Kidney (tissue), 14 donors: ENCODE measurements around the gene SRRM3. TPM values are rescaled to one million over a fixed set of nuclear protein-coding genes. Genes with fewer than 3 reads are reported as not detected.

Experiments
- DNase-seq, 5 donors: peaks; one replicate each; pipeline ENCODE4 v3.0.0-alpha.2; 2013 to 2020
- FAIRE-seq: peaks from 2 replicates; lab custom pipeline; 2012; peaks lifted over from hg19 to GRCh38; lab: Jason Lieb, UNC
- H3K27ac ChIP-seq, 2 donors: one replicate each; pipeline ENCODE4 v1.7.0; 2013; ENCODE audit warnings: low read depth in 2 of 2, low read length in 2 of 2, inconsistent platforms in 1 of 2
- H3K27me3 ChIP-seq: one replicate; pipeline ENCODE4 v1.7.1; 2013; ENCODE audit warnings: low read length, inconsistent platforms; ENCODE audit not compliant: control insufficient read depth, insufficient read depth
- H3K36me3 ChIP-seq, 3 donors: one replicate each; pipeline versions ENCODE4 v1.7.0 to v1.7.1; 2013; ENCODE audit warnings: low read length in 3 of 3, control low read depth in 1 of 3, inconsistent platforms in 1 of 3; ENCODE audit not compliant: insufficient read depth in 3 of 3, control insufficient read depth in 2 of 3
- H3K4me1 ChIP-seq, 3 donors: one replicate each; pipeline versions ENCODE4 v1.7.0 to v1.7.1; 2013; ENCODE audit warnings: low read length in 3 of 3, inconsistent platforms in 1 of 3, low read depth in 1 of 3; ENCODE audit not compliant: control insufficient read depth in 2 of 3, insufficient read depth in 2 of 3
- H3K4me3 ChIP-seq, 3 donors: one replicate each; pipeline versions ENCODE4 v1.7.0 to v1.8.1; 2013; ENCODE audit warnings: low read length in 3 of 3, control low read depth in 1 of 3, inconsistent platforms in 1 of 3
- H3K9ac ChIP-seq, 3 donors: one replicate each; pipeline versions ENCODE4 v1.7.0 to v1.7.1; 2013; ENCODE audit warnings: low read length in 3 of 3, control low read depth in 1 of 3, inconsistent platforms in 1 of 3
- H3K9me3 ChIP-seq, 3 donors: one replicate each; pipeline versions ENCODE4 v1.7.0 to v1.7.1; 2013; ENCODE audit warnings: low read length in 3 of 3, control low read depth in 1 of 3, inconsistent platforms in 1 of 3; ENCODE audit not compliant: control insufficient read depth in 2 of 3, insufficient read depth in 1 of 3
- intact Hi-C: fragments of 100-400 bp; cut with DNase I; formaldehyde crosslinking; loops from one replicate; pipeline ENCODE4 v1.11.1; 2022
- polyA plus RNA-seq: library from polyadenylated mRNA; stranded (reverse); fragments of 350-450 nt; fragmentation: Illumina TruSeq; extraction: RNeasy Lipid Tissue Mini Kit (QIAGEN cat#74804); gene quantifications from one replicate; pipeline ENCODE4 v1.2.3, GENCODE V29; 2014; ENCODE audit warnings: low read depth, low replicate concordance; ENCODE audit not compliant: insufficient read depth
- total RNA-seq: library from RNA; stranded (reverse); fragmentation: NEBNext Ultra II Directional; extraction: Animal tissue kit (Norgen Biotek cat#: 25700); gene quantifications from one replicate; pipeline ENCODE4 v1.2.1, GENCODE V29; 2021
- TF ChIP-seq, protein P1 (sequence below): IDR thresholded peaks from 3 replicates; pipeline ENCODE4 v1.5.1; 2012; ENCODE audit warnings: mild to moderate bottlenecking, moderate library complexity, borderline replicate concordance; ENCODE audit not compliant: insufficient read depth; ENCODE audit errors: extremely low read depth
- donor health status: control.
- donor health status: control.
- donor health status: control.
- donor health status: control.
- donor health status: control.
- donor health status: DM: yes; HTN: yes; CAD: no.
- donor health status: Normal renal cell carcinoma (clear cell type).

SRRM3 gene
- total and polyA plus RNA-seq, 2 donors from 2014 or later: 0.99 to 1.0 TPM

DNA sequence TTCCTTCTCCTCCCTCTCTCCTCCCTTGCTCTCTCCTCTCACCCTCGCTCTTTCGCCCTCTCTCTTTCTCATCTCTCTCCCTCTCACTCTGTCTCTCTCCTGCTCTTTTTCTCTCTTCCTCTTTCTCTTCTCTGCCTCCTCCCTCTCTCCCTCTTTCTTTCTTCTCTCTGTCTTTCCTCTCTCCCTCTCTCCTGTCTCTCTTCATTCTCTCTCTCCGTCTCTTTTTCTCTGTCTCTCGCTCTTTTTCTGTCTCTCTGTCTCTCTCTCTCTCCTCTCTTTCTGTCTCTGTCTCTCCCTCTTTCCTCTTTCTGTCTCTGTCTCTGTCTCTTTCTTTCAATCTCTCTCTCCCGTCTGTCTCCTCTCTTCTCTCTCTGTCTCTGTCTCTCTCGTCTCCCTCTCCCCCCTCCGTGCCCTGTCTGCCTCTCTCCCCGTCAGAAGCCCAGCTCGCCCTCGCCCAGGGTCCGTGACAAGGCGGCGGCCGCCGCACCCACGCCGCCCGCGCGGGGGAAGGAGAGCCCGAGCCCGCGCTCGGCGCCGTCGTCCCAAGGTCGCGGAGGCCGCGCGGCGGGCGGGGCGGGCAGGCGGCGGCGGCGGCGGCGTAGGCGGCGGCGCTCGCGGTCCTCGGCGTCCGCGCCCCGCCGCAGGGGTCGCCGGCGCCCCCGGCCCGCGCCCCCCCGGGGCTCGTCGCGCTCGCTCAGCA lies 79.5 kb downstream of the SRRM3 start:
- Histone ChIP-seq H3K36me3 (no peaks in the 10 kb centered on the region), H3K9me3 (no peaks in the 10 kb centered on the region), H3K4me3 (peak overlapping the region in 2 of 3 donors; percentile 23 to 39), H3K27me3 (peaks cover 22% of the 10 kb centered on the region), H3K9ac (no peak overlapping the region), H3K27ac (no peak overlapping the region), H3K4me1 (peaks cover 0 to 7% (median 0%) of the 10 kb centered on the region in 3 donors)
- no peak for FAIRE-seq
- no peak for DNase-seq
- TF ChIP-seq, protein P1, sequence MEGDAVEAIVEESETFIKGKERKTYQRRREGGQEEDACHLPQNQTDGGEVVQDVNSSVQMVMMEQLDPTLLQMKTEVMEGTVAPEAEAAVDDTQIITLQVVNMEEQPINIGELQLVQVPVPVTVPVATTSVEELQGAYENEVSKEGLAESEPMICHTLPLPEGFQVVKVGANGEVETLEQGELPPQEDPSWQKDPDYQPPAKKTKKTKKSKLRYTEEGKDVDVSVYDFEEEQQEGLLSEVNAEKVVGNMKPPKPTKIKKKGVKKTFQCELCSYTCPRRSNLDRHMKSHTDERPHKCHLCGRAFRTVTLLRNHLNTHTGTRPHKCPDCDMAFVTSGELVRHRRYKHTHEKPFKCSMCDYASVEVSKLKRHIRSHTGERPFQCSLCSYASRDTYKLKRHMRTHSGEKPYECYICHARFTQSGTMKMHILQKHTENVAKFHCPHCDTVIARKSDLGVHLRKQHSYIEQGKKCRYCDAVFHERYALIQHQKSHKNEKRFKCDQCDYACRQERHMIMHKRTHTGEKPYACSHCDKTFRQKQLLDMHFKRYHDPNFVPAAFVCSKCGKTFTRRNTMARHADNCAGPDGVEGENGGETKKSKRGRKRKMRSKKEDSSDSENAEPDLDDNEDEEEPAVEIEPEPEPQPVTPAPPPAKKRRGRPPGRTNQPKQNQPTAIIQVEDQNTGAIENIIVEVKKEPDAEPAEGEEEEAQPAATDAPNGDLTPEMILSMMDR: no peak
- intact Hi-C loops: no loop called here

GRCh38 chr7:76281706-76282343 lies 80.1 kb downstream of the SRRM3 start:
- H3K27me3 ChIP-seq: peaks cover 22% of the 10 kb centered on the region
- peak in 1 of 5 donors; percentile 60 for DNase-seq
- intact Hi-C loops: no loop called here
- no peak overlapping the region for H3K27ac ChIP-seq
- peaks cover 0 to 7% (median 0%) of the 10 kb centered on the region in 3 donors for H3K4me1 ChIP-seq
- H3K9me3 ChIP-seq: no peaks in the 10 kb centered on the region
- H3K36me3 ChIP-seq: no peaks in the 10 kb centered on the region
- no peak for FAIRE-seq
- TF ChIP-seq, protein P1: no peak
- H3K4me3 ChIP-seq: no peak overlapping the region
- H3K9ac ChIP-seq: no peak overlapping the region

- Histone ChIP-seq H3K4me3 (no peak overlapping the region), H3K4me1 (peaks cover 0 to 7% (median 0%) of the 10 kb centered on the region in 3 donors), H3K27me3 (peaks cover 22% of the 10 kb centered on the region), H3K9me3 (no peaks in the 10 kb centered on the region), H3K9ac (no peak overlapping the region), H3K36me3 (no peaks in the 10 kb centered on the region), H3K27ac (no peak overlapping the region)
- intact Hi-C loops: no loop called here
- FAIRE-seq: no peak
- peak in 2 of 5 donors; percentile 55 to 78 for DNase-seq
- TF ChIP-seq, protein P1: no peak
These were observed 80.9 kb downstream of the SRRM3 start for GRCh38 chr7:76282344-76283253.
